ENCODE data around the gene PRIM1.
"Not testable (repeated sequence)": the region's sequence is repeated elsewhere in the genome, so short reads cannot be mapped to it uniquely, and the experiment has no call there.

PRIM1 gene

DNA sequence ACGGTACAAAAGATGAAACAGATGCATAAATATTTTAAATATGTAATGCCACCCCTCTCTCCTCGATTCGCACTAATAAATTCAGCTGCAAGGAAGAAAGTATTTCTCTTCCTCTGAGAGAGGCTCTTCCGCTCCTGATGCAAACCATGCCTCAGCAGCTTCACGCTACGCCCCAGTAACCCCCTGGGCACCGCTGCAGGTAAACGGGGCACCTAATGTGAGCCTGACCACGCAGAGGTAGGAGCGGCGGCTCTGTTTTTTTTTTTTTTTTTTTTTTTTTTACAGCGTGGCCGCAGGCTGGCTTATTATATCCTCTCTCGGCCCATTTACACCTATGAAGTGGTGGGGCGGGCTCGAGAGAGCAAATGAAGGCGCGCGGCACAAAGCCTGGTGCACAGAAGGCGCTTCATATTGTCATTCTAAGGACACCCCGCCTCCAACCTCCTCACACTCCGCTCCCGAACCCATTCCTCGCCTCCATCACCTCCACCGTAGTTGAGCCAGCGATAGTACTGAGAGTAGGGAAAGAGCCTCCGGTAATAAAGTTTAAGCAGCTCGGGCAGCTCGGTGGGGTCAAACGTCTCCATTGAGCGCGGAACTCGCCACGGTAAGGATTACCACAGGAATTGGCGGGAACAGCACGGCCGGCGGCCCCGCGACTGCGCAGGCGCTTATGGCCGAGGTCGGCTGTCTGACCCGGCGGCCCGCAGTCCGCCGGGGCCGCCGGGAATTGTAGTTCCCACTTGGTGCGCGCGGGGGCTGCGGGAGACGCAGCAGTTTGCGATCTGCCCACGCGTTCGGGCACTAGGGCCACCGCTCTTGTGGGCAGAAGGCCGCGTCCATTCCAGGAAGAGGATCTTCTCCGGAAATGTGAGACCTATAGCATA, at the start of gene PRIM1:
Gene PRIM1 (minus strand): TSS at position 612 of the 887 bp plus-strand sequence. CDS start 25 bp downstream, at position 587.
- DNase-seq (ENCODE audit: low read depth in 2 of 2): peak; percentile 34 to 42

- no peak for DNase-seq (ENCODE audit: low read depth in 2 of 2)
These were observed 48.1 kb upstream of the PRIM1 start for GRCh38 chr12:56800221-56800620.

DNA sequence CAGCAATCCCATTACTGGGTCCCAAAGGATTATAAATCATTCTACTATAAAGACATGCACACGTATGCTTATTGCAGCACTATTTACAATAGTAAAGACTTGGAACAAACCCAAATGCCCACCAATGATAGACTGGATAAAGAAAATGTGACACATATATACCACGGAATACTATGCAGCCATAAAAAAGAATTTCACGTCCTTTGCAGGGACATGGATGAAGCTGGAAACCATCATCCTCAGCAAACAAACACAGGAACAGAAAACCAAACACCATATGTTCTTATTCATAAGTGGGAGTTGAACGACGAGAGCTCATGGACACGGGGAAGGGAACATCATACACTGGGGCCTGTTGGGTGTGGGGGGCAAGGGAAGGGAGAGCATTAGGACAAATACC, 47.2 kb upstream of the PRIM1 start:
- DNase-seq (ENCODE audit: low read depth in 2 of 2): not testable (repeated sequence)

DNA sequence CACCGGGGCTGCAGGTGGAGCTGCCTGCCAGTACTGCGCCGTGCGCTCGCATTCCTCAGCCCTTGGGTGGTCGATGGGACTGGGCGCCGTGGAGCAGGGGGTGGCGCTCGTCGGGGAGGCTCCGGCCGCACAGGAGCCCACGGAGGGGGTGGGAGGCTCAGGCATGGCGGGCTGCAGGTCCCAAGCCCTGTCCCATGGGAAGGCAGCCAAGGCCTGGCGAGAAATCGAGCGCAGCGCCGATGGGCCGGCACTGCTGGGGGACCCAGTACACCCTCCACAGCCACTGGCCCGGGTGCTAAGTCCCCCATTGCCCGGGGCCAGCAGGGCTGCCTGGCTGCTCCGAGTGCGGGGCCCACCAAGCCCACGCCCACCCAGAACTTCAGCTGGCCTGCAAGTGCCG, 43.7 kb upstream of the PRIM1 start:
- not testable (repeated sequence) for DNase-seq (ENCODE audit: low read depth in 2 of 2)

- not testable (repeated sequence) for DNase-seq (ENCODE audit: low read depth in 2 of 2)
These were observed 43.0 kb upstream of the PRIM1 start for GRCh38 chr12:56795046-56795562.

- DNase-seq (ENCODE audit: low read depth in 2 of 2): not testable (repeated sequence)
These were observed 41.0 kb upstream of the PRIM1 start for GRCh38 chr12:56793124-56793523.

- no peak for DNase-seq (ENCODE audit: low read depth in 2 of 2)
These were observed 40.6 kb upstream of the PRIM1 start for GRCh38 chr12:56792678-56793077.

DNA sequence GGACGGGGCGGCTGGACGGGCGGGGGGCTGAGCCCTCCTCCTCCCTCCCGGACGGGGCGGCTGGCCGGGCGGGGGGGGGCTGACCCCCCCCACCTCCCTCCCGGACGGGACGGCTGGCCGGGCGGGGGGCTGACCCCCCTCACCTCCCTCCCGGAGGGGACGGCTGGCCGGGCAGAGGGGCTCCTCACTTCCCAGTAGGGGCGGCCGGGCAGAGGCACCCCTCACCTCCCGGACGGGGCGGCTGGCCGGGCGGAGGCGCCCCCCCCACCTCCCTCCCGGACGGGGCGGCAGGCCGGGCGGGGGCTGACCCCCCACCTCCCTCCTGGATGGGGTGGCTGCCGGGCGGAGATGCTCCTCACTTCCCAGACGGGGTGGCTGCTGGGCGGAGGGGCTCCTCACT, 37.3 kb upstream of the PRIM1 start:
- not testable (repeated sequence) for DNase-seq (ENCODE audit: low read depth in 2 of 2)

DNA sequence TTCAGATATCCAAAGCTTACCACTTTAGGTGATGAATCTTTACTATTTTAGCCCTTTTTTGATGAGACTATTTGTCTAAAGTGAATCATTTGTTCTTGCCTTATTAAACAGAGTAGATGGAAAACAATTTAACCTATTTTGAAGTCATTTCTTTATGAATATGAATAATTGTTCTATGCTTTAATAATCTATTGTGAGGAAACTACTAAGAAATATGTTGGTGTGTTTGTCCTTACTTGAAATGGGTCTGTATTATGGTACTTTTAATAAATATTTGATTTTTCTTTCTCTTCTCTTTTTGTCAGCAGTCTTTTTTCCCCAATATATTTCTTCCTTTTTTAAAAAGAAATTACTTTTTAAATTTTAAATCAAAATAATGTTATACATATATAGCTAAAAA, 35.4 kb upstream of the PRIM1 start:
- DNase-seq (ENCODE audit: low read depth in 2 of 2): no peak

DNA sequence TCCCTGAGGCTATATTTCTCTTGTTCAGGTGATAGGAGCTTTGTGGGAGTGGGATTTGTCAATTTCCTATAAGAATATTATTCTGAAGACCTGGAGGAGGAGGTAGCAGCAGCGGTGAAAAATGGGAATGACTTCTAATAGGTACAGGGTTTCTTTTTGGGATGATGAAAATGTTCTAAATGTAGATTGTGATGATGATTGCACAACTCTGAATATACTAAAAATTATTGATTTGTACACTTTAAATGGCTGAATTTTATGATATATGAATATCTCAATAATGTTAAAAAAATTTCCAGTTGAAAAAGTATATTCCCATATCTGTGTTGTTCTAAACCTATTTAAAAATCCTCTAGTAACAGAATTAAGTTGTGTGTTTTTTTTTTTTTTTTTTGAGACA, 33.8 kb upstream of the PRIM1 start:
- no peak for DNase-seq (ENCODE audit: low read depth in 2 of 2)

- no peak for DNase-seq (ENCODE audit: low read depth in 2 of 2)
These were observed 33.2 kb upstream of the PRIM1 start for GRCh38 chr12:56785141-56785865.

- no peak for DNase-seq (ENCODE audit: low read depth in 2 of 2)
These were observed 29.6 kb upstream of the PRIM1 start for GRCh38 chr12:56781726-56782125.

DNA sequence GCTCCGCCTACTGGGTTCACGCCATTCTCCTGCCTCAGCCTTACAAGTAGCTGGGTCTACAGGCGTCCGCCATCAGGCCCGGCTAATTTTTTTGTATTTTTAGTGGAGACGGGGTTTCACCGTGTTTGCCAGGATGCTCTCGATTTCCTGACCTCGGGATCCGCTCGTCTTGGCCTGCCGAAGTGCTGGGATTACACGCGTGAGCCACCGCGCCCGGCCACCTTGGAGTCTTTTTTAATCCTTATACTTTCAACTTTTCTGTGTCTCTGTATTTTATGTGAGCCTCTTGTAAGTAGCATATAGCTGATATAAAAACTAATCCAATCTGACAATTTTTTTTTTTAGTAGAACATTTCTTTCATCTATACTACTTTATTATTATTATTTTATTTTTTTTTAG, 26.6 kb upstream of the PRIM1 start:
- no peak for DNase-seq (ENCODE audit: low read depth in 2 of 2)

- DNase-seq (ENCODE audit: low read depth in 2 of 2): no peak
These were observed 24.5 kb upstream of the PRIM1 start for GRCh38 chr12:56776654-56777053.

- DNase-seq (ENCODE audit: low read depth in 2 of 2): no peak
These were observed 23.5 kb upstream of the PRIM1 start for GRCh38 chr12:56775638-56776037.

GRCh38 chr12:56773113-56773512, 21.0 kb upstream of the PRIM1 start:
- DNase-seq (ENCODE audit: low read depth in 2 of 2): no peak

DNA sequence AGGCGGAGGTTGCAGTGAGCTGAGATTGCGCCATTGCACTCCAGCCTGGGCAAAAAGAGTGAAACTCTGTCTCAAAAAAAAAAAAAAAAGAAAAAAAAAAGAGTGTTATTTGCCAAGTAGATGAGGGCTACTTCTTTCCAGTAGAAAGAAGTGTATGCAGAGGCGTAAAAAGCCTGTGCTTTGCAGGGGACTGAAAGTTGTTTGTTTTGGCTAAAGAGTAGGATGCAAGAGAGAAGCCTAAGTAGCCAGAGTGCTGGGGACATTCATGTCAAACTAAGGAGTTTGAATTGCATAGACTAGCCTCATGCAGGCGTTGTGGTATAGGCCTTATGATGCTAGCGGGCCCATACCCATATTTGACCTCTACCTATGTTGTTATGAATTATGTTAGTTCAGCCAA, 20.5 kb upstream of the PRIM1 start:
- no peak for DNase-seq (ENCODE audit: low read depth in 2 of 2)

DNA sequence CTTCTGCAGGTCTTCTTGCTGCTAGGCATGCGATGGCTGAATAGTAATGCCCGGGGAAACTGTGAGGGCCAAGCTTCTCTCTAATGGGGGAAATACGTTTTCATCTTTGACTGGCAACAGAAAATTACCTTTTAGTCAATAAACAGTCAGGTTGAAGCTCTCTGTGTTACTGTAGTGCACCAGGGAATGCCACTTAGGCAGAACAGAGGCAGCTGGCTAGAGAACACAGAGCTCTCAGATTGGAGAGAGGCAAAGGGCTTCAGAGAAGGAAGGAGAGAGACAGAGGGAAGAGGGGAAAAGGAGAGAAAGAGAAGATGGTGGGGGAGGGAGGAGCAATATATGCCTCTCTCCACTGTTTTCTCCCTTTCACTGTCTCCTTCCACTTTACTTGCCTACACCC, 17.7 kb upstream of the PRIM1 start:
- no peak for DNase-seq (ENCODE audit: low read depth in 2 of 2)

- DNase-seq (ENCODE audit: low read depth in 2 of 2): no peak
These were observed 16.3 kb upstream of the PRIM1 start for GRCh38 chr12:56768424-56768823.

GRCh38 chr12:56766535-56766934, 14.4 kb upstream of the PRIM1 start:
- DNase-seq (ENCODE audit: low read depth in 2 of 2): no peak

GRCh38 chr12:56763753-56764657, 11.9 kb upstream of the PRIM1 start:
- DNase-seq (ENCODE audit: low read depth in 2 of 2): peak in 1 of 2 experiments; percentile 6

GRCh38 chr12:56761812-56762211, 9.7 kb upstream of the PRIM1 start:
- no peak for DNase-seq (ENCODE audit: low read depth in 2 of 2)

Data from fibroblast of skin of left quadriceps (primary cell).